Measurements from ENCODE around the gene PLD5.
"Not testable (repeated sequence)": the region's sequence is repeated elsewhere in the genome, so short reads cannot be mapped to it uniquely, and the experiment has no call there.

The PLD5 gene

GRCh38 chr1:242093116-242093515 is 431.4 kb downstream of the PLD5 start:
- Histone ChIP-seq H3K36me3 (ENCODE audit: control insufficient read depth in 5 of 5, insufficient read depth in 5 of 5, low read length in 5 of 5) (no peaks in the 10 kb centered on the region), H3K9me3 (ENCODE audit: control insufficient read depth in 5 of 5, low read length in 5 of 5) (no peaks in the 10 kb centered on the region), H3K27me3 (ENCODE audit: control insufficient read depth in 5 of 5, insufficient read depth in 4 of 5, low read length in 5 of 5) (no peaks in the 10 kb centered on the region), H3K4me1 (ENCODE audit: control insufficient read depth in 5 of 5, insufficient read depth in 5 of 5, low read length in 5 of 5) (no peaks in the 10 kb centered on the region), H3K9ac (ENCODE audit: low read length in 5 of 5) (no peak overlapping the region), H3K4me3 (ENCODE audit: low read depth in 1 of 5, low read length in 5 of 5) (no peak overlapping the region), H3K27ac (ENCODE audit: low read depth, low read length) (no peak overlapping the region)

- no peak overlapping the region for H3K27ac ChIP-seq (ENCODE audit: low read depth, low read length)
- no peak overlapping the region for H3K4me3 ChIP-seq (ENCODE audit: low read depth in 1 of 5, low read length in 5 of 5)
- no peaks in the 10 kb centered on the region for H3K4me1 ChIP-seq (ENCODE audit: control insufficient read depth in 5 of 5, insufficient read depth in 5 of 5, low read length in 5 of 5)
- H3K9me3 ChIP-seq (ENCODE audit: control insufficient read depth in 5 of 5, low read length in 5 of 5), result no peaks in the 10 kb centered on the region
- H3K27me3 ChIP-seq (ENCODE audit: control insufficient read depth in 5 of 5, insufficient read depth in 4 of 5, low read length in 5 of 5), result no peaks in the 10 kb centered on the region
- no peaks in the 10 kb centered on the region for H3K36me3 ChIP-seq (ENCODE audit: control insufficient read depth in 5 of 5, insufficient read depth in 5 of 5, low read length in 5 of 5)
- no peak overlapping the region for H3K9ac ChIP-seq (ENCODE audit: low read length in 5 of 5)
These were observed 434.6 kb downstream of the PLD5 start for GRCh38 chr1:242089911-242090310.

GRCh38 chr1:242088875-242089274 is 435.6 kb downstream of the PLD5 start:
- H3K27ac ChIP-seq (ENCODE audit: low read depth, low read length), result no peak overlapping the region

DNA sequence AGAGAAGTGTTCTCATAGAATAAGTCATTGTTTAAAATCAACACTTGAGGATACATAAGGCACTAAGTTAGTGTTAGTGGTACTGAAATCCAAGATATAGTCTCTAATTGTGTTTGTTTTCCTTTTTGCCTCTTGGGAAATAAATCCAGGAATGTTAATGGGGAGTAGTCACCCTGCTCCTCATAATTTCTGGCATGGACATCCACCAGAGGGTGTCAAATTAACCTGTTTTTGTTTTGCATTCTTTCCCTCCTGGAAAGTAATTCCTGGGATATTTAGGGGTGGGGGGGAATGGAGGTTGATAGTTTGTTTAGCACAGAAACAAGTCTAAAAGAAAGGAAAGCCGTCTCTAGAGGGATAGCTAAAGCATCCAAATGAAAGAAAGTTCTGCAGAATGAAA is 437.8 kb downstream of the PLD5 start:
- no peak overlapping the region for H3K27ac ChIP-seq (ENCODE audit: low read depth, low read length)
- no peak overlapping the region for H3K9ac ChIP-seq (ENCODE audit: low read length in 5 of 5)

More at GRCh38 chr1:242088875-242089274, 435.6 kb downstream of the PLD5 start:
- no peak overlapping the region for H3K9ac ChIP-seq (ENCODE audit: low read length in 5 of 5)
- H3K4me3 ChIP-seq (ENCODE audit: low read depth in 1 of 5, low read length in 5 of 5), result no peak overlapping the region
- no peaks in the 10 kb centered on the region for H3K27me3 ChIP-seq (ENCODE audit: control insufficient read depth in 5 of 5, insufficient read depth in 4 of 5, low read length in 5 of 5)
- no peaks in the 10 kb centered on the region for H3K4me1 ChIP-seq (ENCODE audit: control insufficient read depth in 5 of 5, insufficient read depth in 5 of 5, low read length in 5 of 5)
- H3K36me3 ChIP-seq (ENCODE audit: control insufficient read depth in 5 of 5, insufficient read depth in 5 of 5, low read length in 5 of 5), result no peaks in the 10 kb centered on the region
- H3K9me3 ChIP-seq (ENCODE audit: control insufficient read depth in 5 of 5, low read length in 5 of 5), result no peaks in the 10 kb centered on the region

DNA sequence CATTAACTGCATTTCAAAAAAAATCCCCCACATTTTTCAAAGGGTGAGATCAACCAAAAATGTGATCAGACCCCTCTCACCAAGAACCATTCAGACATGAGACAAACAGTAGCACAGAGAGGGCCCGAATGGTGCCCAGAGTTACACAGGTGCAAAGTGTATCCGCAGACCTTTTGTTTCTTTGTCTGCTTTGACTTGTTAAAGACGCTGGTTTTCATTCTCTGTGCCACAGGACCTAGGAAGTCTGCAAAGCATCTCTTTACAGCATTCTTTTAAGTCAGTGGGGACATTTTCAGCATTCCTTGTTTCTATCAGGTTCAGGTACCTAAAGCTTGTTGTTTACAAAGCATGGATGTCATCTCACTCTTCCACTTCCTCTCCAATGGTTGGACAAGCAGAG is 438.4 kb downstream of the PLD5 start:
- H3K9ac ChIP-seq (ENCODE audit: low read length in 5 of 5), result no peak overlapping the region

More for the DNA sequence above, 437.8 kb downstream of the PLD5 start:
- Histone ChIP-seq H3K4me1 (ENCODE audit: control insufficient read depth in 5 of 5, insufficient read depth in 5 of 5, low read length in 5 of 5) (no peaks in the 10 kb centered on the region), H3K27me3 (ENCODE audit: control insufficient read depth in 5 of 5, insufficient read depth in 4 of 5, low read length in 5 of 5) (no peaks in the 10 kb centered on the region), H3K4me3 (ENCODE audit: low read depth in 1 of 5, low read length in 5 of 5) (no peak overlapping the region), H3K36me3 (ENCODE audit: control insufficient read depth in 5 of 5, insufficient read depth in 5 of 5, low read length in 5 of 5) (no peaks in the 10 kb centered on the region), H3K9me3 (ENCODE audit: control insufficient read depth in 5 of 5, low read length in 5 of 5) (no peaks in the 10 kb centered on the region)

DNA sequence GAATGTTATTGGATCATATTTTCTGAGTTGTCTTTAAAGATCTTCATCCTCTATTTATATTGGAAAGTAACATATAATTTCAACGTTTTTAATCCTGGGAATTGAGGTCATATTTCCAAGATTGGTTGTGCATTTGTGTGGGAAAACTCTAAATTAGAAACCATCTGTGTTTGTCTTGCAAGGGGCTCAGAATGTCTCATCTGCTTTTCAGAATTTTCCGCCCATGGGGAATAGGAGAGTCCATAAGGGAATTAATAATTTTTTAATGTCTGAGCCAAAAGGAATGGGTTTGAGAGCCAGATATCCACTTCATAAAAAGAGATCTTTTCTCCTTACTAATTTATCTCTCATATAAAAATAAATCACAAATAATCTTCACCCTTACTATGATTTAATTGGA is 440.8 kb downstream of the PLD5 start:
- Histone ChIP-seq H3K9ac (ENCODE audit: low read length in 5 of 5) (no peak overlapping the region), H3K9me3 (ENCODE audit: control insufficient read depth in 5 of 5, low read length in 5 of 5) (no peaks in the 10 kb centered on the region), H3K4me3 (ENCODE audit: low read depth in 1 of 5, low read length in 5 of 5) (no peak overlapping the region), H3K36me3 (ENCODE audit: control insufficient read depth in 5 of 5, insufficient read depth in 5 of 5, low read length in 5 of 5) (no peaks in the 10 kb centered on the region), H3K27me3 (ENCODE audit: control insufficient read depth in 5 of 5, insufficient read depth in 4 of 5, low read length in 5 of 5) (no peaks in the 10 kb centered on the region), H3K4me1 (ENCODE audit: control insufficient read depth in 5 of 5, insufficient read depth in 5 of 5, low read length in 5 of 5) (no peaks in the 10 kb centered on the region), H3K27ac (ENCODE audit: low read depth, low read length) (no peak overlapping the region)

More for the DNA sequence above, 438.4 kb downstream of the PLD5 start:
- Histone ChIP-seq H3K9me3 (ENCODE audit: control insufficient read depth in 5 of 5, low read length in 5 of 5) (no peaks in the 10 kb centered on the region), H3K36me3 (ENCODE audit: control insufficient read depth in 5 of 5, insufficient read depth in 5 of 5, low read length in 5 of 5) (no peaks in the 10 kb centered on the region), H3K27ac (ENCODE audit: low read depth, low read length) (no peak overlapping the region), H3K4me3 (ENCODE audit: low read depth in 1 of 5, low read length in 5 of 5) (no peak overlapping the region), H3K27me3 (ENCODE audit: control insufficient read depth in 5 of 5, insufficient read depth in 4 of 5, low read length in 5 of 5) (no peaks in the 10 kb centered on the region), H3K4me1 (ENCODE audit: control insufficient read depth in 5 of 5, insufficient read depth in 5 of 5, low read length in 5 of 5) (no peaks in the 10 kb centered on the region)

DNA sequence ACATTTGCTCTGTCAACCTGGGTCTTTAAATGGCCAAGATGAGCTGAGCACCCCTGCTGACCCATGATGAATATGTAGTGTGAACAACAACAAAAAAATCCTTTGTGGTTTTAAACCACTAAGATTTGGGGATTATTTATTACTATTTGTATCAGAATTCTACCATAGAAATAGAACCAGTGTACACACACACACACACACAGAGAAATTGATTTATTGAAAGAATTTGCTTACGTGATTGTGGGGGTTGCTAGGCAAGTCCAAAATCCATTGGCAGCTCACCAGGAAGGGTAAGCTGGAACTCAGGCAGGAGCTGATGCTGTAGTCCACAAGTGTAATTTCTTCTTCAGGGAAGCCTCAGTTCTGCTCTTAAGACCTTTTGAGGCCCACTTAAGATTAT is 443.1 kb downstream of the PLD5 start:
- Histone ChIP-seq H3K9me3 (ENCODE audit: control insufficient read depth in 5 of 5, low read length in 5 of 5) (no peaks in the 10 kb centered on the region), H3K4me3 (ENCODE audit: low read depth in 1 of 5, low read length in 5 of 5) (no peak overlapping the region), H3K9ac (ENCODE audit: low read length in 5 of 5) (no peak overlapping the region), H3K4me1 (ENCODE audit: control insufficient read depth in 5 of 5, insufficient read depth in 5 of 5, low read length in 5 of 5) (no peaks in the 10 kb centered on the region), H3K27ac (ENCODE audit: low read depth, low read length) (no peak overlapping the region), H3K36me3 (ENCODE audit: control insufficient read depth in 5 of 5, insufficient read depth in 5 of 5, low read length in 5 of 5) (no peaks in the 10 kb centered on the region), H3K27me3 (ENCODE audit: control insufficient read depth in 5 of 5, insufficient read depth in 4 of 5, low read length in 5 of 5) (no peaks in the 10 kb centered on the region)

DNA sequence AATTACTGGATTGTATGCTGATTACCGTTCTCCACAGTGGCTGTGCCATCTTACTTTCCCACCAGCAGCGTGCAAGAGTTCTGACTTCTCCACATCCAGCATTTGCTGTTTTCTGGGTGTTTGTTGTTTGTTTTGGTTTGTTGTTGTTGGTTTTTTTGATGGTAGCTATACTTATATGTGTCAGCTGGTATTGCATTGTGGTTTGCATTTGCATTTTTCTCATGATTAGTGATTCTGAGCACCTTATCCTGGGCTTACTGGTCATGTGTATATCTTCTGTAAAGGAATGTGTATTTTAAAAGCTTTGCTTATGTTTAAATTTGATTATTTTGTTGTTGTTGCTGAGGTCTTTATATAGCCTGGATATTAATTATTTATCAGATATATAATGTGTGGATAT is 458.7 kb downstream of the PLD5 start:
- Histone ChIP-seq H3K9ac (ENCODE audit: low read length in 5 of 5) (no peak overlapping the region), H3K27ac (ENCODE audit: low read depth, low read length) (no peak overlapping the region), H3K9me3 (ENCODE audit: control insufficient read depth in 5 of 5, low read length in 5 of 5) (no peaks in the 10 kb centered on the region), H3K4me3 (ENCODE audit: low read depth in 1 of 5, low read length in 5 of 5) (no peak overlapping the region), H3K27me3 (ENCODE audit: control insufficient read depth in 5 of 5, insufficient read depth in 4 of 5, low read length in 5 of 5) (no peaks in the 10 kb centered on the region), H3K4me1 (ENCODE audit: control insufficient read depth in 5 of 5, insufficient read depth in 5 of 5, low read length in 5 of 5) (no peaks in the 10 kb centered on the region), H3K36me3 (ENCODE audit: control insufficient read depth in 5 of 5, insufficient read depth in 5 of 5, low read length in 5 of 5) (no peaks in the 10 kb centered on the region)

GRCh38 chr1:242062271-242062670 is 462.2 kb downstream of the PLD5 start:
- Histone ChIP-seq H3K4me1 (ENCODE audit: control insufficient read depth in 5 of 5, insufficient read depth in 5 of 5, low read length in 5 of 5) (no peaks in the 10 kb centered on the region), H3K27me3 (ENCODE audit: control insufficient read depth in 5 of 5, insufficient read depth in 4 of 5, low read length in 5 of 5) (no peaks in the 10 kb centered on the region), H3K9ac (ENCODE audit: low read length in 5 of 5) (no peak overlapping the region), H3K36me3 (ENCODE audit: control insufficient read depth in 5 of 5, insufficient read depth in 5 of 5, low read length in 5 of 5) (no peaks in the 10 kb centered on the region), H3K4me3 (ENCODE audit: low read depth in 1 of 5, low read length in 5 of 5) (no peak overlapping the region), H3K9me3 (ENCODE audit: control insufficient read depth in 5 of 5, low read length in 5 of 5) (no peaks in the 10 kb centered on the region), H3K27ac (ENCODE audit: low read depth, low read length) (no peak overlapping the region)

DNA sequence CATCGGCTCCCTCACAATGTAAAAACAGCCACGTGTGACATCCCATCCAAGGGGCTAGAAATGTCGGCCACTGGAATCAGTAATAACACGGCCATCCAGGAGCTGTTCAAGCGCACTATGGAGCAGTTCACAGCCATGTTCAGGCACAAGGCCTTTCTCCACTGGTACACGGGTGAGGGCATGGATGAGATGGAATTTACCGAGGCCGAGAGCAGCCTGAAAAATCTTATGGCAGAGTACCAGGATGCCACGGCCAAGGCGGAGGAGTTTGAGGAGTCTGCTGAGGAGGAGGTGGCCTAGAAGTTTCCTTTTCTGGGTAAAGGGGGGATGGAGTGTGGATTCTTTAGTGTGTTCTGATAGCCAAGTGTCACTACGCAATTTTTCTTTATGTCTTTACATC is 464.5 kb downstream of the PLD5 start:
- H3K4me3 ChIP-seq (ENCODE audit: low read depth in 1 of 5, low read length in 5 of 5), result no peak overlapping the region
- no peak overlapping the region for H3K27ac ChIP-seq (ENCODE audit: low read depth, low read length)
- no peaks in the 10 kb centered on the region for H3K27me3 ChIP-seq (ENCODE audit: control insufficient read depth in 5 of 5, insufficient read depth in 4 of 5, low read length in 5 of 5)
- H3K9me3 ChIP-seq (ENCODE audit: control insufficient read depth in 5 of 5, low read length in 5 of 5), result no peaks in the 10 kb centered on the region
- H3K36me3 ChIP-seq (ENCODE audit: control insufficient read depth in 5 of 5, insufficient read depth in 5 of 5, low read length in 5 of 5), result no peaks in the 10 kb centered on the region
- H3K4me1 ChIP-seq (ENCODE audit: control insufficient read depth in 5 of 5, insufficient read depth in 5 of 5, low read length in 5 of 5), result no peaks in the 10 kb centered on the region
- no peak overlapping the region for H3K9ac ChIP-seq (ENCODE audit: low read length in 5 of 5)

GRCh38 chr1:242058582-242058981 is 465.9 kb downstream of the PLD5 start:
- H3K27me3 ChIP-seq (ENCODE audit: control insufficient read depth in 5 of 5, insufficient read depth in 4 of 5, low read length in 5 of 5); H3K27ac ChIP-seq (ENCODE audit: low read depth, low read length); H3K9ac ChIP-seq (ENCODE audit: low read length in 5 of 5); H3K36me3 ChIP-seq (ENCODE audit: control insufficient read depth in 5 of 5, insufficient read depth in 5 of 5, low read length in 5 of 5); H3K4me1 ChIP-seq (ENCODE audit: control insufficient read depth in 5 of 5, insufficient read depth in 5 of 5, low read length in 5 of 5); H3K4me3 ChIP-seq (ENCODE audit: low read depth in 1 of 5, low read length in 5 of 5); H3K9me3 ChIP-seq (ENCODE audit: control insufficient read depth in 5 of 5, low read length in 5 of 5): not testable (repeated sequence)
